Panc1 (cell line): ENCODE data around the gene CXorf58. TPM values are rescaled to one million over a fixed set of nuclear protein-coding genes. Genes with fewer than 3 reads are reported as not detected.

ENCODE experiments used
- ATAC-seq: fragments of 200-7000 bp; cut with Tn5 transposase; 2 replicates; pipeline ENCODE4 v1.9.1; 2020; ENCODE audit warnings: mild to moderate bottlenecking, moderate library complexity
- BruUV-seq: library from RNA; stranded (reverse); fragments of 400-500 nt; replicated peaks from 2 replicates; lab custom pipeline; 2021; lab: Mats Ljungman, UMichigan
- CTCF ChIA-PET: fragments of 300-600 bp; sonication (Branson Sonifier 250); formaldehyde crosslinking; loops from one replicate; lab custom pipeline; 2022; ENCODE audit warnings: antibody characterized with exemption; lab: Charles Lee
- POLR2A ChIA-PET: fragments of 300-600 bp; sonication (Branson Sonifier 250); formaldehyde crosslinking; loops from one replicate; lab custom pipeline; 2022; ENCODE audit warnings: antibody characterized with exemption; lab: Charles Lee
- DNase-seq: peaks from one replicate; pipeline ENCODE4 v3.0.0-alpha.2; 2010; ENCODE audit warnings: low read depth, low spot score
- H3K27ac ChIP-seq: 2 replicates; pipeline ENCODE4 v1.5.1; 2011; ENCODE audit warnings: mild to moderate bottlenecking, low read length, inconsistent platforms
- H3K27me3 ChIP-seq: fragments of 200-500 bp; sonication (Bioruptor generic); 2 replicates; pipeline ENCODE4 v1.6.0; 2014; ENCODE audit warnings: low read length, inconsistent platforms; ENCODE audit not compliant: control insufficient read depth, insufficient read depth
- H3K36me3 ChIP-seq: fragments of 200-500 bp; sonication (Bioruptor generic); 2 replicates; pipeline ENCODE4 v1.5.1; 2014; ENCODE audit warnings: inconsistent platforms, mild to moderate bottlenecking, low read length, moderate library complexity; ENCODE audit not compliant: control insufficient read depth, insufficient read depth
- H3K4me1 ChIP-seq: 2 replicates; pipeline ENCODE4 v1.5.1; 2011; ENCODE audit warnings: inconsistent platforms, mild to moderate bottlenecking, low read length, moderate library complexity; ENCODE audit not compliant: control insufficient read depth, insufficient read depth
- H3K4me3 ChIP-seq, 2 experiments: 2 replicates each; pipeline ENCODE4 v1.5.1; 2011 to 2012; ENCODE audit warnings: low read depth in 2 of 2, low read length in 2 of 2, mild to moderate bottlenecking in 2 of 2, inconsistent platforms in 1 of 2, moderate library complexity in 1 of 2
- H3K9me3 ChIP-seq: fragments of 200-500 bp; sonication (Bioruptor generic); 2 replicates; pipeline ENCODE4 v1.5.1; 2014; ENCODE audit warnings: low read depth, mild to moderate bottlenecking, inconsistent platforms, low read length, moderate library complexity; ENCODE audit not compliant: control insufficient read depth, insufficient read depth
- POLR2AphosphoS5 ChIP-seq: IDR thresholded peaks from 2 replicates; pipeline ENCODE4 v1.6.1; 2012; ENCODE audit warnings: mild to moderate bottlenecking, low read depth, low read length, moderate library complexity
- SIN3A ChIP-seq: IDR thresholded peaks from 2 replicates; pipeline ENCODE4 v1.6.1; 2012; ENCODE audit warnings: low read depth, mild to moderate bottlenecking, low read length, moderate library complexity, borderline replicate concordance; ENCODE audit not compliant: insufficient read depth
- TCF7L2 ChIP-seq: IDR thresholded peaks from 2 replicates; pipeline ENCODE4 v1.6.1; 2011; ENCODE audit warnings: mild to moderate bottlenecking, low read depth, low read length, inconsistent platforms
- in situ Hi-C: cut with HindIII; loops from 2 replicates; pipeline ENCODE4 v1.10.0; 2016; ENCODE audit warnings: low sequenced_read_pairs, low pct_unique_long_range_greater_than_20kb
- intact Hi-C: fragments of 100-400 bp; cut with micrococcal nuclease; formaldehyde crosslinking; loops from one replicate; pipeline ENCODE4 v1.10.0; 2022; ENCODE audit not compliant: unreplicated experiment
- total RNA-seq: library from RNA; stranded (reverse); gene quantifications from one replicate; pipeline ENCODE4 v1.2.1, GENCODE V29; 2021; ENCODE audit not compliant: unreplicated experiment
- TF ChIP-seq, protein P1 (sequence below): fragments of 450-650 bp; IDR thresholded peaks from 2 replicates; pipeline ENCODE4 v1.5.1; 2017; ENCODE audit warnings: mild to moderate bottlenecking
- TF ChIP-seq, protein P2 (sequence below), 2 experiments: IDR thresholded peaks; 2 replicates each; pipeline ENCODE4 v1.6.1; 2011 to 2012; ENCODE audit warnings: low read depth in 2 of 2, control low read depth in 1 of 2, low read length in 1 of 2, mild to moderate bottlenecking in 1 of 2, moderate library complexity in 1 of 2; ENCODE audit not compliant: insufficient read depth in 1 of 2

CXorf58 gene
- total RNA-seq, 1 experiment from 2014 or later, result 0.41 TPM

DNA sequence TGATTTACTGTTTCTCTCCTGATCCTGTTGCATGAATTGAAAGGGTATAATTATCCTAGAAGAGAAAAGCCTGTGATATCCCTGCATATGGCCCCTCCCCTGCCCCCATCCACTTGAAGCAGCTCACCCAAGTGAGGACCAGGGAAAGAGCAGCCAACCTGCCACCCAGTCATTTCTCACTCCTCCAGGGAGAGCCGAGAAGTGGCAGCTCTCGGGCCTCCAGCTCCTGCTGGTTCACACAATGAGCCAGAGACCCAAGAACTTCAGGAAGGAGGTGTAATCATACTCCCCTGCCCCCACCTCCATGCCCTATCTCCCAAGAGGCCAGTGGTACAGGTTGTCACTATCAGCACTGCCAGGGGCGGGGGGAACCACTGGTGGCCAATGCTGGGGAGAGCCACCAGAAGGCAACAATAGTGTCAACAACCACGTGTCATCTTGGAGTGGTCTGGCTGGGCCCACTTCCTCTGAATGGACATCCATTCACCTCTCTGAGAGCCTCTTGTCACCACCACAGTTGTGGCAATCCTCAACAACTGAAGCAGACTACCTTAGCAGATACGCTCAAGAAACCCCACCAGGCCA is 43.0 kb upstream of the CXorf58 start:
- no peak for ATAC-seq
- ChIA-PET CTCF (no interaction called here), POLR2A (no interaction called here)
- intact Hi-C loops, result no loop called here
- no peaks in the 10 kb centered on the region for H3K27me3 ChIP-seq
- BruUV-seq, result no TSS peak
- no peak overlapping the region for H3K27ac ChIP-seq
- H3K4me3 ChIP-seq, result no peak overlapping the region
- H3K36me3 ChIP-seq, result no peaks in the 10 kb centered on the region; the same call in 1 of the 2 replicates
- TF ChIP-seq, protein P1, sequence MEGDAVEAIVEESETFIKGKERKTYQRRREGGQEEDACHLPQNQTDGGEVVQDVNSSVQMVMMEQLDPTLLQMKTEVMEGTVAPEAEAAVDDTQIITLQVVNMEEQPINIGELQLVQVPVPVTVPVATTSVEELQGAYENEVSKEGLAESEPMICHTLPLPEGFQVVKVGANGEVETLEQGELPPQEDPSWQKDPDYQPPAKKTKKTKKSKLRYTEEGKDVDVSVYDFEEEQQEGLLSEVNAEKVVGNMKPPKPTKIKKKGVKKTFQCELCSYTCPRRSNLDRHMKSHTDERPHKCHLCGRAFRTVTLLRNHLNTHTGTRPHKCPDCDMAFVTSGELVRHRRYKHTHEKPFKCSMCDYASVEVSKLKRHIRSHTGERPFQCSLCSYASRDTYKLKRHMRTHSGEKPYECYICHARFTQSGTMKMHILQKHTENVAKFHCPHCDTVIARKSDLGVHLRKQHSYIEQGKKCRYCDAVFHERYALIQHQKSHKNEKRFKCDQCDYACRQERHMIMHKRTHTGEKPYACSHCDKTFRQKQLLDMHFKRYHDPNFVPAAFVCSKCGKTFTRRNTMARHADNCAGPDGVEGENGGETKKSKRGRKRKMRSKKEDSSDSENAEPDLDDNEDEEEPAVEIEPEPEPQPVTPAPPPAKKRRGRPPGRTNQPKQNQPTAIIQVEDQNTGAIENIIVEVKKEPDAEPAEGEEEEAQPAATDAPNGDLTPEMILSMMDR, result no peak
- TF ChIP-seq POLR2AphosphoS5 (no peak), SIN3A (no peak), TCF7L2 (no peak)
- TF ChIP-seq, protein P2, sequence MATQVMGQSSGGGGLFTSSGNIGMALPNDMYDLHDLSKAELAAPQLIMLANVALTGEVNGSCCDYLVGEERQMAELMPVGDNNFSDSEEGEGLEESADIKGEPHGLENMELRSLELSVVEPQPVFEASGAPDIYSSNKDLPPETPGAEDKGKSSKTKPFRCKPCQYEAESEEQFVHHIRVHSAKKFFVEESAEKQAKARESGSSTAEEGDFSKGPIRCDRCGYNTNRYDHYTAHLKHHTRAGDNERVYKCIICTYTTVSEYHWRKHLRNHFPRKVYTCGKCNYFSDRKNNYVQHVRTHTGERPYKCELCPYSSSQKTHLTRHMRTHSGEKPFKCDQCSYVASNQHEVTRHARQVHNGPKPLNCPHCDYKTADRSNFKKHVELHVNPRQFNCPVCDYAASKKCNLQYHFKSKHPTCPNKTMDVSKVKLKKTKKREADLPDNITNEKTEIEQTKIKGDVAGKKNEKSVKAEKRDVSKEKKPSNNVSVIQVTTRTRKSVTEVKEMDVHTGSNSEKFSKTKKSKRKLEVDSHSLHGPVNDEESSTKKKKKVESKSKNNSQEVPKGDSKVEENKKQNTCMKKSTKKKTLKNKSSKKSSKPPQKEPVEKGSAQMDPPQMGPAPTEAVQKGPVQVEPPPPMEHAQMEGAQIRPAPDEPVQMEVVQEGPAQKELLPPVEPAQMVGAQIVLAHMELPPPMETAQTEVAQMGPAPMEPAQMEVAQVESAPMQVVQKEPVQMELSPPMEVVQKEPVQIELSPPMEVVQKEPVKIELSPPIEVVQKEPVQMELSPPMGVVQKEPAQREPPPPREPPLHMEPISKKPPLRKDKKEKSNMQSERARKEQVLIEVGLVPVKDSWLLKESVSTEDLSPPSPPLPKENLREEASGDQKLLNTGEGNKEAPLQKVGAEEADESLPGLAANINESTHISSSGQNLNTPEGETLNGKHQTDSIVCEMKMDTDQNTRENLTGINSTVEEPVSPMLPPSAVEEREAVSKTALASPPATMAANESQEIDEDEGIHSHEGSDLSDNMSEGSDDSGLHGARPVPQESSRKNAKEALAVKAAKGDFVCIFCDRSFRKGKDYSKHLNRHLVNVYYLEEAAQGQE (IDR thresholded peaks at IDR 0.05; ENCODE audit: insufficient read depth in 1 of 2, low read depth in 2 of 2, low read length in 1 of 2), result no peak
- no peaks in the 10 kb centered on the region for H3K4me1 ChIP-seq
- DNase-seq, result no peak
- H3K9me3 ChIP-seq, result no peaks in the 10 kb centered on the region
- in situ Hi-C loops, result no loop called here

DNA sequence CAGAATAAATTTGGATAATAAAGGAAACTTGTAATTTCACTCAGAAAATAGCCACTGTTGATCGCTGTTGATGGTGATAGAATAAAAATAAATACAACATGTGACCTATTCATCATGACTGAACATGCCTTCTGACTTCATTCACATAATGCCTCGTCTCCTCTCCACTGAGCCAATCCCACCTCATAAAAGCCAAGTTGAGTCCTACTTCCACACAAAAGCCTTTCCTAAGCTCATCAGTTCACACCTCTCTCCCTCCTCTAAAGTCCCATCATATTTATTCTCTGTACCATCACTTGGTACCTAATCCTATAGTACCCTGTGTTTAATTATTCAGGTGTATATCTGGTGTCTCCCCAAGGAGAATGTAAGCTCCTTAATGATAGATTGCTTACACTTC is 37.8 kb upstream of the CXorf58 start:
- DNase-seq (no peak), ATAC-seq (no peak)
- Histone ChIP-seq H3K27me3 (no peaks in the 10 kb centered on the region), H3K4me3 (no peak overlapping the region), H3K36me3 (no peaks in the 10 kb centered on the region; the same call in 1 of the 2 replicates), H3K27ac (no peak overlapping the region), H3K9me3 (no peaks in the 10 kb centered on the region), H3K4me1 (no peaks in the 10 kb centered on the region)
- TF ChIP-seq POLR2AphosphoS5 (no peak), TCF7L2 (no peak), SIN3A (no peak)
- TF ChIP-seq, protein P2 (IDR thresholded peaks at IDR 0.05; ENCODE audit: insufficient read depth in 1 of 2, low read depth in 2 of 2, low read length in 1 of 2), result no peak
- TF ChIP-seq, protein P1, result no peak
- ChIA-PET POLR2A (no interaction called here), CTCF (no interaction called here)
- in situ Hi-C loops (no loop called here), intact Hi-C loops (no loop called here)
- BruUV-seq, result no TSS peak
